Gastroesophageal sphincter (tissue), 4 donors: ENCODE measurements around the gene RNF175. TPM values are rescaled to one million over a fixed set of nuclear protein-coding genes. Genes with fewer than 3 reads are reported as not detected.

Experiments used
- ATAC-seq: fragments of 150-250 bp; one replicate; pipeline ENCODE4 v1.9.1; 2016; ENCODE audit warnings: mild to moderate bottlenecking, moderate library complexity
- H3K27ac ChIP-seq, 4 donors: fragments of 200-600 bp; sonication (generic) in 3 of 4; 1 replicate in 3 of 4; 2 replicates in 1 of 4; pipeline ENCODE4 v1.5.1; 2016 to 2019
- H3K27me3 ChIP-seq: fragments of 200-600 bp; sonication (generic); one replicate; pipeline ENCODE4 v1.5.1; 2019
- H3K36me3 ChIP-seq, 2 donors: fragments of 200-600 bp; sonication (generic); one replicate each; pipeline ENCODE4 v1.5.1; 2019; ENCODE audit warnings: control low read depth in 1 of 2
- H3K4me1 ChIP-seq, 3 donors: fragments of 200-600 bp; sonication (generic); 1 replicate in 2 of 3; 2 replicates in 1 of 3; pipeline ENCODE4 v1.5.1; 2016 to 2019; ENCODE audit warnings: control low read depth in 2 of 3
- H3K4me3 ChIP-seq, 2 donors: fragments of 200-600 bp; sonication (generic); one replicate each; pipeline ENCODE4 v1.5.1; 2019; ENCODE audit warnings: mild to moderate bottlenecking in 1 of 2, moderate library complexity in 1 of 2
- H3K9me3 ChIP-seq, 3 donors: fragments of 200-600 bp; sonication (generic); one replicate each; pipeline ENCODE4 v1.5.1; 2017 to 2019; ENCODE audit warnings: control low read depth in 2 of 3
- CTCF ChIP-seq, 4 experiments: fragments of 200-600 bp in 2 of 4; fragments of 450-650 bp in 2 of 4; sonication (generic) in 1 of 4; IDR thresholded peaks; one replicate each; pipeline ENCODE4 v1.5.1; 2017 to 2019; ENCODE audit warnings: antibody characterized with exemption in 4 of 4, mild to moderate bottlenecking in 2 of 4, moderate library complexity in 2 of 4
- EP300 ChIP-seq: sonication (generic); formaldehyde crosslinking; IDR thresholded peaks from one replicate; pipeline ENCODE4 v1.6.1; 2017; ENCODE audit warnings: antibody characterized with exemption, mild to moderate bottlenecking
- POLR2A ChIP-seq, 2 donors: fragments of 450-650 bp; IDR thresholded peaks; one replicate each; pipeline ENCODE4 v1.6.1; 2017; ENCODE audit warnings: antibody characterized with exemption in 2 of 2, mild to moderate bottlenecking in 2 of 2, moderate library complexity in 1 of 2
- POLR2AphosphoS5 ChIP-seq: sonication (generic); formaldehyde crosslinking; IDR thresholded peaks from one replicate; pipeline ENCODE4 v1.6.1; 2017; ENCODE audit warnings: antibody characterized with exemption
- WGBS, 2 donors: methylation state at CpG; one replicate each; pipeline ENCODE4 v1.1.5; 2018; ENCODE audit warnings: low coverage in 1 of 2; 5-methylcytosine and 5-hydroxymethylcytosine counted together
- total RNA-seq, 4 donors: library from RNA; depleted of rRNA; stranded (reverse); fragments of >200 nt; gene quantifications; one replicate each; pipeline ENCODE4 v1.1.0, GENCODE V29; 2016

The RNF175 gene
- total RNA-seq, 4 donors from 2014 or later = 0.16 to 0.89 (median 0.67) TPM; not detected in 1

- H3K36me3 ChIP-seq = no peaks in the 10 kb centered on the region
- ATAC-seq = no peak
- peaks cover 5% of the 10 kb centered on the region for H3K27me3 ChIP-seq
- 83% methylated on average over 1 of the region's 1 CpG; no CpG with 5 or more reads in 1 of the 2 donors for WGBS, 2 donors
- TF ChIP-seq POLR2AphosphoS5 = no peak
- no peak for TF ChIP-seq POLR2A (IDR thresholded peaks at IDR 0.05)
- TF ChIP-seq EP300 = no peak
- TF ChIP-seq CTCF (IDR thresholded peaks at IDR 0.05) = no peak
- H3K4me3 ChIP-seq = no peak overlapping the region
- no peak overlapping the region for H3K27ac ChIP-seq
- no peaks in the 10 kb centered on the region for H3K4me1 ChIP-seq
- no peaks in the 10 kb centered on the region for H3K9me3 ChIP-seq
These were observed 37.8 kb downstream of the RNF175 start for GRCh38 chr4:153722036-153722435.

- Histone ChIP-seq H3K36me3 (no peaks in the 10 kb centered on the region), H3K4me1 (no peaks in the 10 kb centered on the region), H3K9me3 (no peaks in the 10 kb centered on the region), H3K4me3 (no peak overlapping the region), H3K27ac (no peak overlapping the region), H3K27me3 (no peaks in the 10 kb centered on the region)
- WGBS, 2 donors = 57 to 69% methylated on average over 2 of the region's 2 CpGs
- no peak for ATAC-seq
- no peak for TF ChIP-seq POLR2A (IDR thresholded peaks at IDR 0.05)
- no peak for TF ChIP-seq POLR2AphosphoS5
- TF ChIP-seq CTCF (IDR thresholded peaks at IDR 0.05) = no peak
- no peak for TF ChIP-seq EP300
These were observed 45.8 kb downstream of the RNF175 start for GRCh38 chr4:153713866-153714646.

- Histone ChIP-seq H3K4me3 (no peak overlapping the region), H3K27me3 (no peaks in the 10 kb centered on the region), H3K4me1 (no peaks in the 10 kb centered on the region), H3K27ac (no peak overlapping the region), H3K9me3 (no peaks in the 10 kb centered on the region), H3K36me3 (no peaks in the 10 kb centered on the region)
- TF ChIP-seq POLR2A (IDR thresholded peaks at IDR 0.05) = no peak
- TF ChIP-seq CTCF (IDR thresholded peaks at IDR 0.05) = no peak
- ATAC-seq = no peak
- WGBS, 2 donors = 93 to 100% methylated on average over 1 of the region's 1 CpG
These were observed 49.1 kb downstream of the RNF175 start for GRCh38 chr4:153710681-153711080.

- Histone ChIP-seq H3K27ac (no peak overlapping the region), H3K36me3 (no peaks in the 10 kb centered on the region), H3K4me1 (no peaks in the 10 kb centered on the region), H3K27me3 (no peaks in the 10 kb centered on the region), H3K4me3 (no peak overlapping the region), H3K9me3 (no peaks in the 10 kb centered on the region)
- no peak for ATAC-seq
- no peak for TF ChIP-seq CTCF (IDR thresholded peaks at IDR 0.05)
- TF ChIP-seq POLR2A (IDR thresholded peaks at IDR 0.05) = no peak
- no peak for TF ChIP-seq EP300
- no peak for TF ChIP-seq POLR2AphosphoS5
These were observed 53.3 kb downstream of the RNF175 start for GRCh38 chr4:153706519-153706918.

GRCh38 chr4:153705743-153706468 lies 53.9 kb downstream of the RNF175 start:
- WGBS, 2 donors = 79 to 100% methylated on average over 2 of the region's 2 CpGs
- ATAC-seq = no peak

More at GRCh38 chr4:153705743-153706468, 53.9 kb downstream of the RNF175 start:
- Histone ChIP-seq H3K4me3 (no peak overlapping the region), H3K4me1 (no peaks in the 10 kb centered on the region), H3K36me3 (no peaks in the 10 kb centered on the region), H3K27ac (no peak overlapping the region), H3K27me3 (no peaks in the 10 kb centered on the region), H3K9me3 (no peaks in the 10 kb centered on the region)
- no peak for TF ChIP-seq CTCF (IDR thresholded peaks at IDR 0.05)
- no peak for TF ChIP-seq POLR2AphosphoS5
- no peak for TF ChIP-seq EP300
- no peak for TF ChIP-seq POLR2A (IDR thresholded peaks at IDR 0.05)
